Left ventricle myocardium superior (tissue), 1 donor: ENCODE data around the gene BID. TPM values are rescaled to one million over a fixed set of nuclear protein-coding genes. Genes with fewer than 3 reads are reported as not detected.

Experiments used
- ATAC-seq: fragments of 200-7000 bp; cut with Tn5 transposase; one replicate; pipeline ENCODE4 v1.9.1; 2020; ENCODE audit warnings: mild to moderate bottlenecking, moderate library complexity
- DNase-seq: peaks from one replicate; pipeline ENCODE4 v3.0.0-alpha.2; 2020
- intact Hi-C: fragments of 100-400 bp; cut with micrococcal nuclease; formaldehyde crosslinking; loops from one replicate; pipeline ENCODE4 v1.11.0; 2022
- long read RNA-seq: library from polyadenylated mRNA; unstranded; transcript quantifications from one replicate; pipeline ENCODE4 v2.0.0, GENCODE V29; 2021
- total RNA-seq: library from RNA; stranded (reverse); fragmentation: NEBNext Ultra II Directional; extraction: Animal tissue kit (Norgen Biotek cat#: 25700); gene quantifications from one replicate; pipeline ENCODE4 v1.2.1, GENCODE V29; 2021
- donor health status: DM: no; HTN: yes; CAD: no; lungs with severe emphysema.

Gene BID
- total RNA-seq, result 25.4 TPM
- long read RNA-seq, transcript BID-215 (6 exons, 2,199 nt), result major isoform, 44 of 53 reads
- long read RNA-seq, partial matches to known transcripts, result 2 of 53 reads
- long read RNA-seq, other reads (novel, unspliced or antisense), result 1 of 53 reads

GRCh38 chr22:17774206-17774925 lies at the start of gene BID:
TSS of gene BID (minus strand) at chr22:17774469. CDS start at chr22:17750116, 24,353 bp downstream.
- DNase-seq (peak; percentile 75), ATAC-seq (peak; percentile 61)
- intact Hi-C loops, result no loop called here

- intact Hi-C loops, result no loop called here
- no peak for ATAC-seq
- DNase-seq, result no peak
These were observed 49.7 kb upstream of the BID start for GRCh38 chr22:17823964-17824363.

DNA sequence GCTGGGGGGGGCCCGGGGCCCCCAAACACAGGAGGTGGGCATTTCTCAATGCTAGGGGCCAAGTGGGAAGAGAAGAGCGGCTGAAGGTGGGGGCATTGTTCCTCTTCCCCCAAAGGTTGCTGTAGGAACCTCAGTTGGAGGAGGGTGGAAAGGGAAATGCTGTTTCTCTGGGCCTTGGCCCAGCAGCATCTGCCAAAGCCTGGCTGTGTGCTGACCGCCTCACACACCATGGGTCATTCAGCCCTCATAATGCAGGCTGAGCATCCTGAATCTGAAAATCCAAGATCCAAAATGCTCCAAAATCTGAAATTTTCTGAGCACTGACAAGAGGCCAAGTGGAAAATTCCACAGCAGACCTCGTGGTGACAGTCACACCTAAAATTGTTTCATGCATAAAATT lies 49.0 kb upstream of the BID start:
- DNase-seq (no peak), ATAC-seq (no peak)
- intact Hi-C loops, result no loop called here

DNA sequence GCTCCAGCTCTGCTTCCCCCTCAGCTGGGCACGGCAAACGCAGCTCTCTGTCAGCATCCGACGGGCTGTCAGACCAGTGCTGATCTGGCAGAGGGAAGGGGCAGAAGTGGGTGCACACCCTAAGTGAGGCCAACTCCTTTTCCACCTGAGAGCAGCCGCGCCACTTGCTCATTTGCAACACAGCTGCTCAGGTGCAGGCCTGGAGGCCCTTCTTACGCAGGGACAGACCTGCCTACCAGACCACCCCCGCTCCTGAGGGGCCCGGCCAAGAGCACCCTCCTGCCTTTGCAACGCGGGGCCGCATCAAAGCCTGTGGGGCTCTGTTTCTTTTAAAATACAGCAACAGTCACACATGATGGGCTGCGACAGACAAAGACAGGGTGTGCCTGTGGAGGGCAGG lies 47.8 kb upstream of the BID start:
- ATAC-seq, result no peak
- DNase-seq, result no peak
- intact Hi-C loops, result no loop called here

GRCh38 chr22:17820879-17821439 lies 46.7 kb upstream of the BID start:
- intact Hi-C loops, result no loop called here
- DNase-seq (no peak), ATAC-seq (no peak)

GRCh38 chr22:17818649-17819048 lies 44.4 kb upstream of the BID start:
- intact Hi-C loops, result no loop called here
- ATAC-seq, result no peak
- no peak for DNase-seq

- intact Hi-C loops, result no loop called here
- ATAC-seq (no peak), DNase-seq (no peak)
These were observed 43.9 kb upstream of the BID start for GRCh38 chr22:17818180-17818579.

- intact Hi-C loops, result no loop called here
- no peak for ATAC-seq
- no peak for DNase-seq
These were observed 43.3 kb upstream of the BID start for GRCh38 chr22:17817511-17818065.

- DNase-seq (no peak), ATAC-seq (no peak)
- intact Hi-C loops, result no loop called here
These were observed 42.8 kb upstream of the BID start for GRCh38 chr22:17817079-17817478.

DNA sequence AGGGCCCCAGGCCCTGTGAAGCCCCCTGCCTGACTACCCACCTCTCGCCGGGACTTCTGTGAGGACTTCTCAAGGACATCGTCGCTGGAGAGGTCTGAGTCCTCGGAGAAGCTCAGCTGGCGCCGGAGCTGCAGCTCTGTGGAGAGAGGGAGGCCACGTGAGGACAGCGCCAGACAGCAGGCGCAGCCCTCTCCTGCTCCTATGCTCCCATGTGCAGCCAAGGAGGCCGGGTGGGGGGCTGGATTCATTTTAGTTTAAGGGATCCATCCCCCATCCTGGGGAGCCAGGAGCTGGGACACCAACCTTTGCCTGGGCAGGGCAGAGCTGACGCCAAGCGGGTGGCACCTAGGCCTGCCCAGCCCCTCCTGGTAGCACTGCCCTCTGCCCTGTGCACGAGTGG lies 42.4 kb upstream of the BID start:
- DNase-seq (no peak), ATAC-seq (no peak)
- intact Hi-C loops, result no loop called here

DNA sequence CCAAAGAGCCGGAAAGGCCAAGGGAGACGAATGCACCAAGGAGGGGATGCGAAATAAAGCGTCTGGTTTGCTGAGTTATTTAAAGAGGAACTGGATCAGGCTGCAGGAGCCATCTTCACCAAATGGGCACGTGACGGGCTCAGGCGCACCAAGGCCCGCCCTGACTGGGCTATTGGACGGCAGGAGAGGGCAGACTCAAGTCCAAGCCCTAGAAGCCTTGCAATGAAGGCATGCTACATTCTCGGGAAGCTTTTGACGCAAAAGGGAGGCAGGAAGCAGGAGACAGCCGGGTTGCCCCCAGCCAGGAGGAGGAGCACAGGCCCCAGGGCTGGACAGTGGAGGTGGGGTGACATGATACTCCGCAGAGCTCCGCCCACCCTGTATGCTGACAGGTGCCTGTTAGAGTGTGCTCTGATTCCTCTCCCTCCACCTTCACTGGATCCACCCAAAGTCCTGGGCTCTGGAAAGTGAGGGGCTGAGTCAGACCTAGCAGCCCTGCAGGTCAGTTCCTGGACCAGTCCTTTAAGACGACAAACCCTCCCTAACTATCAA lies 41.5 kb upstream of the BID start:
- ATAC-seq (no peak), DNase-seq (no peak)
- intact Hi-C loops, result no loop called here

GRCh38 chr22:17814830-17815229 lies 40.6 kb upstream of the BID start:
- ATAC-seq (no peak), DNase-seq (no peak)
- intact Hi-C loops, result no loop called here

DNA sequence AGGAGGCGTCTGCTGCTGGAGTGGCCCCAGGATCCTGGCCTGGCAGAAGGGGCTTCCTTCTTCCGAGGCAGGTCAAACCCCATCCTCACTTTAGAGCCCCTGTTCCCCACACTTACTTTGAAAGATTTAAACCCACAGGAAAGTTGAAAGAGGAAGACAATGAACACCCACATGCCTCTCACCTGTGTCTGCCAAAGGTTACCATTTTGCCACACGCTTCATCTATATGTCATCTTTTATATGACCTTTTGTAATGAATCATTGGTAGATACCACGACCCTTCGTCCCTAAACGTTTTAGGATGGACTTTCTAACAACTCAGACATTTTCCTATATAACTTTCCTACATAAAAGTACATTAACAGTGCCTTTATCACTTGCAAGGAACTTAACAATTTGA lies 39.8 kb upstream of the BID start:
- DNase-seq (no peak), ATAC-seq (no peak)
- intact Hi-C loops, result no loop called here

DNA sequence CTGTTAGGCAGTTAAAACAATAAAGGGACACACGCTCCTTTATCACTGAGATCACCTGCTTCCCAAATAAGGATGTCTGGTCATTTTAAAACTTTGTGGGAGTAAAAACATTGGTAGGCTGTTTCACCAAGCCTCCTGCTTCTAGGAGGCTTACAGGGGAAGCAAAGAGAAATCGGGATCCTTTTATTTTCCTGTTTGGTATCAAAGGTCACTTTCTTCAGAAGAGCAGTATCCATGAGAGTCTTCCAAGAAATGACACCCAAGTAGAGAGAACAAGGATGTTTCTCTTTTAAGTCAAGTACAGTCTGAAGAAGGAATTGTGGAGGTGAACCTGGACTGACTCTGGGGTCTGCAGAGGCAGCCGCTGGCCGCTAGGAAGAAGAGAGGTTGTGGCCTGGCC lies 36.9 kb upstream of the BID start:
- intact Hi-C loops, result no loop called here
- ATAC-seq (no peak), DNase-seq (peak; percentile 24)

GRCh38 chr22:17810570-17811116 lies 36.4 kb upstream of the BID start:
- peak; percentile 81 for DNase-seq
- ATAC-seq, result peak; percentile 74
- intact Hi-C loops, result no loop called here

DNA sequence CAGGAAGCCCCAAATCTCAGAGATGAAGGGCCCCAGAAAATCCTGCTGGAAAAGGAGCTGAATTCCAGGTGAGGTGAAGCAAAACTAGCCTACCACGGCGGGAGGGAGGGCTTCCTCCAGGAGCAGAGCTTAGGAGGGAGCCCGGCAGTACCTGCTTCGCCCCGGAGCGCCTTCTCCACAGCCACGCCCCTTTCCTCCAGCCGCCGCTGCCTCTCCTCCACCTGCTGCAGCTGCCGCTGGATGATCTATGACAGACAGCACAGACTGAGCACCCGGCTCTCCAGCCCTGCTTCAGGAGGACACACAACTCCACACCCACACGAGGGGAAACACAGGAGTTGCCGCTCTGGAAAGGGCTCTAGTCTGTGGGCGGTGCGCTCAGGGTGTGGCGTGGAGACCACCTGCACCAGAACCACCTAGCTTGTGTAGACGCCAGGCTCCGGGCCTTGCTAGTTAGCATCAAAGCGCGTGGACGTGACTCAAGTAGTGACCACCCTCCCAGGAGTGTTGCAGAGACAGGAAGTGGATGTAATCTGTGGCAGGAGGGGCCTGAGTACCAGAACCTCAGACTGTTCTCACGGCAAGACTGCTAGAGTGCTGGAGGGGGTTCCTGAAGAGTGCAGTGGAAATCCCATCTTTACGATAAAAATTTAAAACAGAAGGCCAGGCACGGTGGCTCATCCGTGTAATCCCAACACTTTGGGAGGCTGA lies 34.6 kb upstream of the BID start:
- ATAC-seq (no peak), DNase-seq (peak; percentile 34)
- intact Hi-C loops, result no loop called here

DNA sequence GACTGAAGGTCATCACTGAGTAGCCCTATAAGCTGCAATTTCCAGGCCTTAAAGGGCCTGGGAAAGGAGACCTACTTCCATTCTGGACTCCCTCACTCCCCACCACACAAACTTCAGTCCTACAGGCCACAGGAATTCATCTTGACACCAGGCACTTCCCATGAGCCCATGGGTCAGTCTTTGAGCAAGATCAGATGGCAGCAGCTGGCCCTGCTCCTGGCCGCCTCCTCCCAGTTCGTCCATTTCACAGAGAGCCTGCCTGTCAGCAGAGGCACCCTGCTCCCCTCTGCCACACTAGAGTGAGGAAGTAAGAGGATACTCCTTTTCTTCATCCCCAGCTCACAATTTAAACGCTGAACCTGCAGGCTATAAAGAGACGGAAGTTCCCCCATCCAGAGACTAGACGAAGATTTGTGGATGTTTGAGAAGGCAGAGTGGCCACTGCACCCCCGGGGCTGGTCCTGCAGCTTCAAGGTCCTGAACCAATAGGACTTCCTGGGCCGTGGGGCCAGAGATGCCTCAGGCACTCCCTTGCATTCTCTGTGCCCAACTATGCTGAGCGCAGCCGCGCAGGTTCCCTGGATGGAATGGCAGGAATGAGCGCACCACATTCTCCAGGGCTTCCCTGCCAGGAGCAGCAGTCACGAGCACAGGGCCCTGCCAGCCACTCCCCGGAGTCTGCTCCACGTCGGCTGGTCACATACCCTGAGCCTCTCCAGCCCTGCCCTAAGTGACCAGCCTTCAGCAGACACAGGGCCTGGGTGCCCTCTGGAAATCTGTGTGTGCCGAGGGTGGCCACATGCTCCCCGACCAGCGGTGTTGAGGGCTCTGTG lies 33.5 kb upstream of the BID start:
- ATAC-seq, result peak; percentile 87
- intact Hi-C loops, result no loop called here
- DNase-seq, result peak; percentile 88

- DNase-seq, result no peak
- intact Hi-C loops, result no loop called here
- ATAC-seq, result no peak
These were observed 32.8 kb upstream of the BID start for GRCh38 chr22:17807086-17807485.

DNA sequence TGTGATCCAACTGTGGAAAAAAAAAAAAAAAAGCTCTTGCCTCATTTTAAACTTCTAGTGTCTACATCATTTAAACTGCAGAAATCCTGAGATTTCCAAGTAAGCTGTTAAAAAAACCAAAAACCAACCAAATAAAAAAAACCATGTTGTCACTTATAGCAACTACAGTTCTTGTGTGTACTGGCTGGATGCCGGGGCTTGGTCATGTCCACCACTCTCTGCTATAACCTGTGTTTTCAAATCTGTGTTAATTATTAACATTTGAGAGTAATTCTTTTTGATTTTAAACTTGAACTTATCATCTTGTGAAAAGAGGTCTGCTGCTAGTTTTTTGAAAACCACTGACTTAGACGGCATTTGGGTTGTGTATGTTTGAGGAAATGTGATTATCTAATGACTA lies 32.2 kb upstream of the BID start:
- intact Hi-C loops, result no loop called here
- ATAC-seq, result no peak
- no peak for DNase-seq
